COR-L47 (cell line): ENCODE results near the gene TMEM135.

Experiments
- DNase-seq: peaks from one replicate; lab custom pipeline; 2025; lab: John Stamatoyannopoulos, UW

Gene TMEM135

DNA sequence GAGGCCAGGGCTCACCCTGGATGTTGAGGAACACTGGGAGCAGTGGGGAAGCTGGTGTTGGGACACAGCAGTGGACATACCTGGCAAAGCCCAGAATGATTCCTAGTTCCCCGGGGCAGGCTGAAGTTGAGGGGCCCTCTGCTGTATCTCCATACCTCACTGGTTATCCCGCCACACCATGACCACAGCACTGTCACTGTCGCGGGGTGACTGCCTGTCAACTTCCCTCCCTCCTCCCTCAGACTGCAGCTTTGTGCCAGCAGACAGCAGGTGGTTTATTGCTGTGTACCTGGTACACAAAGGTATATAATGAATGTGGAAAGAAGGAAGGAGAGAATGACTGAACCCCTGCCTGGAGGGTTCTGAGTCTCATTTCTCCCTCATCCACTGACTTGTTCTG lies 318.7 kb downstream of the TMEM135 start:
- DNase-seq = peak; percentile 64

- DNase-seq = no peak
Measured at GRCh38 chr11:87358461-87358860, 320.7 kb downstream of the TMEM135 start.

DNA sequence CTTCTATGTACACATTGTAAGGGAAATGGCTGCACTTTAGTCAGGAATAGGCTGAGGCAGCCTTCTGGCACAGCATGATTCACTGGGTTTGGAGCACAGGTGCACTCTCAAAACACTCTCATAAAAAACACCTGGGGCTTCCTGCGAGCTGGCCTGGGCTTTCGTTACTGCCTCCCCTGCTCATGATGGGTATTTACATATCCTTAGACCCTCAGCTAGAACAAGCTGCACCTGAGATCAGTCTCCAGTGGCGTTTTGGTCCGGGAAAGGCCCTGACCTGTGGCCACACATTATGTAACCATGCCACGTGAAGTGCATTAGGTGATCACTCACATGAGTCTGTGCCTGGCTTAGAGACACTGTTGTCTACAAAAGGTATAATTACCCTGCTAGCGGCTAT lies 321.7 kb downstream of the TMEM135 start:
- DNase-seq = peak; percentile 69

GRCh38 chr11:87361891-87362290 lies 324.2 kb downstream of the TMEM135 start:
- DNase-seq = no peak

DNA sequence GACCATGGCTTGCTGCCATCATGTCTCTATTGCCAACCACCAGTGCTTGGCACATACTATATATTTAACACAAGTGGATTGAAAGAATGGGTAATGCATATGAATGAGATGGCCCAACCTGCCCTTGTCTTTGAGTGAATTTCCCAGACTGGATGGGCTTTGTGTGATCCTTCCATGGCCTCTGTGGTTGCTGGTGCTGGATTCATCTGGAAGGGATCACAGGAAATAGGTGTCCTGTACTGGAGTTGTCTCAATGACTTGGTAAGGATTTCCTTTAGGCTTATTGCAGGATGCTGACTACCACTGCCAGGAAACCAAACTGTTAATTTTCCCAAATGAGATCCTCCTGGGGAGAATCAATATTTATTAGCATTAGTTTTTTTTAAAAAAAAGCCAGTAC lies 328.6 kb downstream of the TMEM135 start:
- no peak for DNase-seq

GRCh38 chr11:87366763-87367405 lies 329.1 kb downstream of the TMEM135 start:
- DNase-seq = no peak

GRCh38 chr11:87368151-87368550 lies 330.4 kb downstream of the TMEM135 start:
- no peak for DNase-seq

- DNase-seq = no peak
Measured at GRCh38 chr11:87368858-87369480, 331.2 kb downstream of the TMEM135 start.

DNA sequence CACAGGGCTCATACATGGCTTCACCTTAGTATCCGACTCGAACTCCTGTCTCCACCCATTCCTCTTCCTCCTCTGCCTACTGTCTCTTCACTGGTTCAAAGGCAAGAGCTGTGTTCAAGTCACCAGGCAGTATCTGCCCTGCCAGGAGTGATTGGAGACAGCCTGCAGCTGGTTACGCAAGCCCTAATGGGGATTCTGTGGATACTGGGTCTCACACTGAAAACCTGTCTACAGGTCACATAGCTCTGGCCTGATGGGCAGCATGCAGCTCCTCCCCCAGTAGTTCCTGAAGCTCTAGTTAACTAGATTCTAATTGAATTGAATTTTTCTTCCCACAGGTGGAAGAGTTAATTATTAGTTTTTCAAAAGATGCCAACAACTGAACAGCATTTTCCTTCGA lies 332.2 kb downstream of the TMEM135 start:
- no peak for DNase-seq

- DNase-seq = no peak
Measured at GRCh38 chr11:87372065-87372464, 334.3 kb downstream of the TMEM135 start.
